Activated CD4-positive, alpha-beta T cell treated with anti-CD3 and anti-CD28 coated beads, Interleukin-2, amount 50 U/mL, for 4 hours (primary cell): ENCODE data around the gene ATP8A1.

Experiments
- DNase-seq, 2 experiments: peaks; one replicate each; pipeline ENCODE4 v3.0.0-alpha.2; 2020

The ATP8A1 gene

GRCh38 chr4:42624551-42624950 is 32.4 kb downstream of the ATP8A1 start:
- no peak for DNase-seq

DNA sequence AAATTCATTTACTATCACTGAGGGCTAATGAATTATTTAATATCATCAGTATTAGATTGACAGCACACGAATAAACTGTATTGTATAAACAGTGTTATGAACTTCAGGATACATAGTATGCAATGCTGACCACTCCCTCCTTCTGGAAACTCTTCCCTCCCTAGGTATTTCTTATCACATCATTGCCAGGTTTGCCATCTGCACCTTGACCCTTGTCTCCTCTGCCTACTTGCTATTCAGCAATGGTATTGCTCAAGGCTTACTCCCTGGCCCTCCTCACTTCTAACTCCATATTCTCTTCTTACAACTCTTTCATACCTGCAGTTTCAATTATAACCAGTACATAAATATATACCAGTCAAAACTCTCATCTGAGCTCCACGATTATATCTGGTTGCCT is 38.9 kb downstream of the ATP8A1 start:
- DNase-seq, result no peak

DNA sequence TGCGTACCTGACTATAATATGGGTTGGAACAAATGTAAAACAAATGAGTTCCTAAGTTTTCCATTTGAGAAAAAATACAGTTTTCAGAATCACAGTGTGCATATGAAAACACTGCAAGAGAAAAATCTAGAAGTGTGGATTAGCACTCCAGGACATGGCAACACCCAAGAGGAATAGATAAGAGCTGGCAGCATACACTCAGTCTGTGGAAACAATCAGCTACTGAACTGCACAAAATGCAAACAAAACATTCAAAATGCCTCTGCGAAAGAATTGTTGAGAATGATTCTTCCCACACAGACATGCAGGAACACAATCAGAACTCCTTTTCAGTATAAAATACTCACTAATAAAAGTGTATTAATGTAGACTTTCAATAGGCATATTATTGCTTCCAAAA is 39.9 kb downstream of the ATP8A1 start:
- no peak for DNase-seq

GRCh38 chr4:42616572-42616971 is 40.3 kb downstream of the ATP8A1 start:
- DNase-seq, result no peak

- DNase-seq, result no peak
Measured at GRCh38 chr4:42615131-42615763, 41.7 kb downstream of the ATP8A1 start.

DNA sequence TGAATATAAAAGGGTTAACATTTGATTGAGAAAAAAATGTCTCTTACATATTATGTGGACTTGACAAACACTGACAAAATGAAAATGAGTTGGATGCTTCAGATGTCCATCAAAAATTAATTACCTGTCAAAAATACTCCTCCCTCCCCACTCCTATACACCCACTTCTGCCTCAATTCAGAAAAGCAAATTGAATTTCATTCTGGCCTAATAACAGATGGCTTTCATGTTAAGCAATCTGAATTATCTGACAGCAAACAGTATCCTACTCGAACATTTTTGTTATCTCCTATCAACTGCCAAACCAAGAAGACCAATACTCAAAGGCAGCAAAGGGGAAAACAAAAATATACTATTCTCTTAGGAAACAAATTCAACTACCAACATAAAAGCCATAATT is 44.0 kb downstream of the ATP8A1 start:
- DNase-seq, result no peak

- DNase-seq, result no peak
Measured at GRCh38 chr4:42610941-42611340, 46.0 kb downstream of the ATP8A1 start.

DNA sequence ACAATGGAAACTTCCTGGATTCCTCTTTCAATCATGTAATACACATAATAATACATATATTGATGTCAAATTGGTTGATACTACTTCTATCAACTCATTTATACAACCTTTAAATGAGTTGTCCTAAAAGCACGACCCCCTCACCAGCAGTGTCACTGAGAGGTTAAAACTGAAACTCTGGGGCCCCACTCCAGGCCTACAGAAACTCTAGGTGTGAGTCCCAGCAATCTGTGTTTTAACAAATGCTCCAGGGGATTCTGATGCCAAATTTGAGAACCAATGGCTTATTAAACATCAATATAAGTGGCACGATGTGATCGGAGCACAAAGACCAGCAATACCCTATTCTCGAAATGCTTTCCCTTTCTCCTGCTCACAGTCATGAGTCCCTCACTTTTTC is 47.9 kb downstream of the ATP8A1 start:
- DNase-seq, result no peak

GRCh38 chr4:42608551-42608950 is 48.4 kb downstream of the ATP8A1 start:
- DNase-seq, result no peak

GRCh38 chr4:42607011-42607726 is 49.7 kb downstream of the ATP8A1 start:
- DNase-seq, result no peak

- DNase-seq, result no peak
Measured at GRCh38 chr4:42605264-42605663, 51.6 kb downstream of the ATP8A1 start.

DNA sequence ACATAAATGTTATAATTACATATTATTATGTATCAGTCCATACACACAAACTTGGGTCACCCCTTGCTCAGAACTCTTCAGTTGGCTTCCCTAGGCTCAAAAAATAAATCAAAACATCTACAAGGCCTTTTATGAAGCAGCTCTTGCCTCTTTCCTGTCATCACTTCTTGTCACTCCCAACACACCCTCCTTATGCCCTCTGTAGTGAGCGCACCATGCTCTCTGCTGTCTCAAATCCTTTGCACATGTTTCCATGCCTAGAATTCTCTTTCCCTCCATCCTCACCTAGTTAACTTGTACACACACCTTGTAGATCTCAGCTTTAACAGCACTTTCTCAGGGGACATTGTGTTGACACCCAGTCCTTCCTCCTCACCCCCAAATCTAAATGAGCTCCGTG is 53.0 kb downstream of the ATP8A1 start:
- DNase-seq, result no peak

DNA sequence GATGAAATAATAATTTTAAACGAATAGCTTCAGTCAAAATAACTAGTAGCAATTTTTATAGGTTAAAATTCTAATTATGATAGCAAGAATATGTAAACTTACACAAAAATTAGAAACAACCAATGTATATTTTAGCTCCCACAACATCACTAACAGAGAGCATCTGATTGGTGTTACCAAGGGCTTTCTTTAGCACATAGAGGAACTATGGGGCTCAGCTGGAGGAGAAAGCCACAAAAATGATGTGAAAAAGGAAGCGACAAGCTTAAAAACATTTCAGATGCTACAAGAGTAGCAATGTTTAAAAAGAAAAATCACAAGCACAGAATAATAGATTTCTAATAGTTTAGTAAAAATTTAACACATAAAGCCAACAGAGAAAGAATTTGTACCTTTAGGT is 56.3 kb downstream of the ATP8A1 start:
- DNase-seq, result no peak

GRCh38 chr4:42596918-42597317 is 60.0 kb downstream of the ATP8A1 start:
- DNase-seq, result no peak

- DNase-seq, result no peak
Measured at GRCh38 chr4:42594888-42595287, 62.0 kb downstream of the ATP8A1 start.

- DNase-seq, result no peak
Measured at GRCh38 chr4:42588909-42589308, 68.0 kb downstream of the ATP8A1 start.

DNA sequence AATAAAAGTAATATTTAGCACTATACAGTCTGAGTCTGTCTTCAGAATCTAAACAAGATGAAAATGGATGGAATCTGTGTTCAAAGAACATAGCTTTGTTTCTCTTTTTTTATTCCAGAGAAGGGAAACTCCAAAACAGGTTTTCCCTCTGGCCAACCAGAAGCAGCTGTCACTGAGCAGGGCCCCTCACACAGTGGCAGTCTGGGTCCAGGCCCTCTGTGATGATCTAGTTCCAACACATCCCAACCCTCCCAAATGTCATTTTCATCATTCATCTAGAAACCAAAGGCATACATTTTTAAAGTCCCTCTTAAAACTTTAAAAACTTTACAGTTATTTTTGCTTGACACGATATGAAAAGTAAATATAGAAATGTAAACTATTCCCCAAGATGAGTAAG is 70.1 kb downstream of the ATP8A1 start:
- no peak for DNase-seq

GRCh38 chr4:42579903-42580302 is 77.0 kb downstream of the ATP8A1 start:
- DNase-seq, result no peak

- DNase-seq, result no peak
Measured at GRCh38 chr4:42578187-42578586, 78.7 kb downstream of the ATP8A1 start.

GRCh38 chr4:42574870-42575430 is 82.0 kb downstream of the ATP8A1 start:
- DNase-seq, result no peak

DNA sequence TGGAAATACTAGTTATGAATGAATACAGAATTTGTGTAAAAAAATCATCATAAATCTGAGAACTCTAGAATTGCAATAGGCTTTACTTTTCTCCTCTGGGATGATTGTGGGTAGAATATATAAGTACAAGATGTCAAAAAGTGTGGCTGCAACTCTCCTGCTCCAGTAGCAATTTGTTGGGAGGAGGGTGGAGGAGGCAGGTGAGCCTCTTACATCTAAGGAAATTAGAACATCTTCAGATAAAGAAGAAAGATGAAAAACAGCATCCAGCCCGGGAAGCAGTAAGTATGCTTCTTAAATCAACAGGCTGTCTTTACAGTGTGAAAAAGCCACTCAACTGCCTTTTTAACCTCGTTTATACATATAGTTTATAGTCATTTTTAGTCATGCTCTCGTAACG is 83.7 kb downstream of the ATP8A1 start:
- DNase-seq, result no peak

- no peak for DNase-seq
Measured at GRCh38 chr4:42570221-42570620, 86.7 kb downstream of the ATP8A1 start.

DNA sequence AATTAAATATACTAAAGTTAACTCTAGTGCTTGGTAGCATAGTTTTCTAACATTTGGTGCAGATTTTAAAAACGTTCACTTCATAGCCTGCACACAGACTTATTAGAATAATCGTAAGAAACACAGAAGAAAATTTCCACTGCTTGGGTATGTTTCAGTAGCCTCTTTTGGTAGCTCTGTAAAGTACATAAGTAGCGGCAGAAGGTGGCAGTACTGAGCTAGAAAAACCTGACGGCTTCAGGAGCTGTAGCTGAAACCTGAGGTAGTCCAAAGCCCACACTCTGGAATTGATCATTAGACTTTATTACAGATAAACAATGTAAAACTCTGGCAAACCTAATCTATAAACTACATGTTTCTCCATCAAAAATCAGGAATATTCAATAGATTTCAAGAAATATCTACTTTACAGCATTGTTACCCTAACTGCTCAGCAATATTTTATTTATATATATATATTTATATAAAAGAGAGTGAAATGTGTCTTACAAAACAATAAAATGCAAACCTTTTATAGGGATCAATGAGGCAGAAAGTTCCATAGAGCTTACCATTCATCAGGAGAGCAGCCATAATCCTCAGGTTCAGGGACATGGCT is 88.2 kb downstream of the ATP8A1 start:
- peak; percentile 52 to 57 for DNase-seq

DNA sequence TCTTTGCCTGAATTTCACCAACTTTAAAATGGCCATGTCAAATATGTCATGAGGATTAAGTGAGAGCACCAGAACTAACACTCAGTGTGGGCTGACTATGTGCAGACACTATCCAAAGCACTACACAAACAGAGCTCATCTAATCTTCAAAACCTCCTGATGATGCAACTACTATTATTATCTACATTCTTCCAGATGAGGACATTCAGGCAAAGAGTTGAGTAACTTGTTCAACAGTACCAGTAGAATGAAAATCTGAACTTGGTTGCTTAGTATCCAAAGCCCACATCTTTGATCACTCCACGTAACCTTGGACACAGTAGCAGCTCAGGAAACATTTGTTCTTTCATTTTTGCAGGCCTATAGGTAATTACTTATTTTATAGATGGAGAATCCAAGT is 90.1 kb downstream of the ATP8A1 start:
- DNase-seq, result no peak
